Erythroblast (primary cell): ENCODE results near the gene PAX8.

Experiments used
- GATA1 ChIP-seq: IDR thresholded peaks from 2 replicates; pipeline ENCODE4 v1.6.1; 2011; ENCODE audit warnings: low read depth, mild to moderate bottlenecking, control low read depth, low read length, moderate library complexity
- POLR2A ChIP-seq: IDR thresholded peaks from 2 replicates; pipeline ENCODE4 v1.6.1; 2011; ENCODE audit warnings: mild to moderate bottlenecking, low read length

DNA sequence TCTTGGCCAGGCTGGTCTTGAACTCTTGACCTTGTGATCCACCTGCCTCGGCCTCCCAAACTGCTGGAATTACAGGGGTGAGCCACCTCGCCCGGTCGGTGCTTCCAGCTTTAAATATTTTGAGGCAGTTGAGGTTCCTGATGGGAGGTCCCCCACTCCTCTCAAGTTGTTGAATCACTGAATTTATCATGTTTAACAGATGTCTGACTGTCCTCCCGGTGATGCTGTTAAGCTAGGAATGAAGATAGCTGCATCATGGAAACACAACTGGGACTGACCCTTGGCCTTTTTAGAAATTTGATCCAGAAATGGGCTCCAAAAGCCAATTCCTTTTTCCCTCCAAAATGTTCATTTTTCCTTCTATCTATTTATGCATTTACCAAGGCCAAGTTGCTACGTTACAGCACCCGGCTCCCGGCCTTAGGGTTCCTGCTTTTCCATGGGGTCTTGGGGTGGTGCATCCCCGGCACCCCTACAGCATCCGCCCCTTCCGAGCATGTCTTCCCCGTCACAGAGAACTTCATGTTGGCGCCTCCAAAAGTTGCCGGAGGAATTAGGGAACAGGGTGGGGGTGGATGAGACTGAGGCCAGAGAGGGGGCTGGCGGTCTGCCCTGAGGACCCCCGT lies 43.9 kb downstream of the PAX8 start:
- TF ChIP-seq POLR2A (no peak), GATA1 (no peak)
